Right lobe of liver (tissue), 4 donors: ENCODE measurements around the gene MBD3.

Experiments
- CTCF ChIP-seq, 4 donors: fragments of 200-600 bp in 3 of 4; fragments of 450-650 bp in 1 of 4; IDR thresholded peaks; one replicate each; pipeline versions ENCODE4 v1.5.1 to v1.8.0; 2016 to 2022; ENCODE audit warnings: antibody characterized with exemption in 4 of 4, mild to moderate bottlenecking in 2 of 4
- POLR2A ChIP-seq: fragments of 450-650 bp; IDR thresholded peaks from one replicate; pipeline ENCODE4 v1.6.1; 2017; ENCODE audit warnings: antibody characterized with exemption, mild to moderate bottlenecking
- donor health status: DM: no; HTN: no; CAD: no.
- donor health status: DM: no; HTN: no; CAD: no.
- donor health status: DM: no; HTN: yes; CAD: no.

- TF ChIP-seq CTCF (IDR thresholded peaks at IDR 0.05) (peak; percentile 17 to 48 (median 40)), POLR2A (no peak)
Measured at GRCh38 chr19:1624458-1624857, 31.8 kb upstream of the MBD3 start.
